T-helper 9 cell (primary cell): ENCODE measurements around the gene KLK6.
"Not testable (repeated sequence)": the region's sequence is repeated elsewhere in the genome, so short reads cannot be mapped to it uniquely, and the experiment has no call there.

Experiments
- DNase-seq: peaks from one replicate; pipeline ENCODE4 v3.0.0-alpha.2; 2020

Gene KLK6

DNA sequence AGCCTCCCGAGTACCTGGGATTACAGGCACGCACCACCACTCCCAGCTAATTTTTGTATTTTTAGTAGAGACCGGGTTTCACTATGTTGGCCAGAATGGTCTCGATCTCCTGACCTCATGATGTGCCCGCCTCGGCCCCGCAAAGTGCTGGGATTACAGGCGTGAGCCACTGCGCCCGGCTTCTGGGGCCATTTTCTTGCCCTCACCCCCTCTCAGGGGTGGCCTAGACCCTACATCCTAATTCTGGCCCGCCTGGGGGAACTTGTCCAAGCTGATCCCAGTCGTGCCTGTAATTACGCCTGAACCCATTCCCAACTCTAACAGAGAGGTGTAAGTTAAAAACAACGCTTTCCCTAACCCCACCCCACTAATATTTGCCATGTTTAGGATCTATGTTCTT is 15.0 kb upstream of the KLK6 start:
- not testable (repeated sequence) for DNase-seq

DNA sequence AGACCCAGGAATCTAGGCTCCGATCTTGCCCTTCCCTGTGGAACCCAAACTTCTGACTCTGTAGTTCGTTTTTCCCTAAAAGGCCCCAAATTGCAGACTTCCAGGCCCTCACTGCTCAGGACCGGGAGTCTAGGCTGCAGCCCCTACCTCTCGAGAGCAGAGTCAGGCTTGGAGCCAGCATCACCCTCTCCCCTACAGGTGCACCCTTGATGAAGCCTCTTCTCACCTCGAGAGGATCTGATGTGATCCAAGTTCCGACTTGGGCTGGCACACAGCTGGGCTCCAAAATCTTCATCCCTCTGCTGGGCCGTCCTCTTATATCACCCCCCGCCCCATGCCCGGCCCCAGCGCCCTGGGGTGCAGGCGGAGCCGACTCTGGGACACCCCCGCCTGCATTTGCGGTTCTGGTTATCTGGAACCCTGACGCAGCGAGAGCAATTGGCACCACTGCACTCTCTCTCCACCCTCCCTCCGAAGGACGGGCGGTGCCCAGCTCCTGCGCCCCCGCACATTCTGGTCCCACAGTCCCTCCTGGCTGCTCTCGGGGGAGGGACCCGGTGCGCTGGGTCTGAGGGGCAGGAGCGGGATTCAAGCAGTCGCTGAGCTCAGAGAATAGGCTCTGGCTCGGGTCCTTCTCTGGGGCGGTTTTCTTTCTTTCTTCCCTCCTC is 14.4 kb upstream of the KLK6 start, which contains the start of gene KLK7:
Gene KLK7, minus strand, starts transcription at position 293 of the 668 bp plus-strand sequence. CDS start 1,518 bp downstream, outside the sequence.
- DNase-seq, result no peak

DNA sequence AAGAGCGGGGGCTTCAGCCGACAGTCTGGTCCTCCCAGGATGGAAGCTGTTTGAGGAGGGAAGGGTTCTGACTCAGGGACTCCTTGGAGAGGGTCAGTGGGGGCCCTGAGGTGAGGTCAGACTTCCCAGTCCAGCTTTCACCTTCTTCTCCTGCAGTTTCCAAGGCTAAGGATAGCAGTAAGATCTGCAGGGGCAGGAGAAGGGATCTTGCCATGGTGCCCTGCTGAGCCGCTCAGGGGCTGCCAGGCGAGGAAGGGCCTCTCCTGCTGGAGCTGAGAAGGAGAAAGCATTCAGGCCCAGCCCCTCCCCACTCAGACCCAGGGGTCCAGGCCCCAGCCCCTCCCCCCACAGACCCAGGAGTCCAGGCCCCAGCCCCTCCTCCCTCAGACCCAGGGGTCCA is 12.8 kb upstream of the KLK6 start:
- DNase-seq, result no peak

DNA sequence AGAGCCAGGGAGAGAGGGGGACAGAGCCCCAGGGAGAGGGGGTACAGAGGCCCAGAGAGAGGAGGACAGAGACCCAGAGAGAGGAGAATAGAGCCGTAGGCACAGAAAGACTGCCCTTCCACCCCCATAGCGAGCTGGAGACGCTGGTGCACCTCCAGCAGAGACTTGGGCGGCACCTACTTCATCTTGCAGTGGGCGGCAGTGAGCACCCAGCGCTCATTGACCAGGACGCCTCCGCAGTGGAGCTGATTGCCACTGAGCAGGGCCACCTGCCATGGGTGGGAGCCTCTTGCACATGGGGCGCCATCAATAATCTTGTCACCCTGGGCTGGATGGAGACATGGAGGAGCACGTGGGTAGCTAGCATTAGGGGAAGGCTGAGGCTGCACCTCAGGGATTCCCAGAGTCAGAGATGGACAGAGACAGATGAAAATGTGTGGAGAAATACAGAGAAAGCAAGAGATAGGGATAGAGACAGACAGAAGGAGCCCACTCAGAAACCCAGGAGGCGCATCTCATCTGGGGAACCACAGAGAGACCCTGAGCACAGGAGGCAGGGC is 12.3 kb upstream of the KLK6 start:
- DNase-seq, result no peak

DNA sequence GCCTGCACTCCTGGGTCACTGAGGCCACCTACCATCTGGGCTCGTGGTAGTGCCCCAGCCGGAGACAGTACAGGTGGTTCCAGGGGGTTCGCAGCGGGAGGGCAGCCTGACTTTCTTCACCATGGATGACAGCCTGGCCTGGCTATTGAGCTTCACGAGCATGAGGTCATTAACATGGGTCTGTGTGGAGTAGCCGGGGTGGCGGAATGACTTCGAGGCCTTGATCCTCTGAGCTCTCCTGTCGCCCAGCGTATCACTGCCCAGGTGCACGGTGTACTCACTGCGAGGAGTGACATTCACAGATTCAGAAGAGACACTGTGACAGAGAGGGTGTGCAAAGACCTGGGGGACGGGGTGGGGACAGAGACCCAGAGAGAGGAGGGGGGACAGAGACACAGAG is 10.8 kb upstream of the KLK6 start:
- no peak for DNase-seq

DNA sequence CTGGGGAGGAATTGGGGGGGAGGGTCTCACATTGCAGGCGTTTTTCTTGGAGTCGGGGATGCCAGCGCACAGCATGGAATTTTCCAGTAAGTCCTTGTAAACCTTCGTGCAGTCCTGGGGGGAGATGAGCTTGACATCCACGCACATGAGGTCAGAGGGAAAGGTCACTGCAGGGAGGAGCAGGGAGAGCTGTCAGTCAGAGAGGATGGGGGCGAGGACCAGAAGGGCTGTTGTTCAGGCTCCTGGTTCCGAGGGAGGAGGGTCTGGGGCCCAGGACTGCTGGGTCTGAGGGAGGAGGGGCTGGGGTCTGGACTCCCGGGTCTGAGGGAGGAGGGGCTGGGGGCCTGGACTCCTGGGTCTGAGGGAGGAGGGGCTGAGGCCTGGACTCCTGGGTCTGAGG is 10.4 kb upstream of the KLK6 start:
- DNase-seq, result no peak

DNA sequence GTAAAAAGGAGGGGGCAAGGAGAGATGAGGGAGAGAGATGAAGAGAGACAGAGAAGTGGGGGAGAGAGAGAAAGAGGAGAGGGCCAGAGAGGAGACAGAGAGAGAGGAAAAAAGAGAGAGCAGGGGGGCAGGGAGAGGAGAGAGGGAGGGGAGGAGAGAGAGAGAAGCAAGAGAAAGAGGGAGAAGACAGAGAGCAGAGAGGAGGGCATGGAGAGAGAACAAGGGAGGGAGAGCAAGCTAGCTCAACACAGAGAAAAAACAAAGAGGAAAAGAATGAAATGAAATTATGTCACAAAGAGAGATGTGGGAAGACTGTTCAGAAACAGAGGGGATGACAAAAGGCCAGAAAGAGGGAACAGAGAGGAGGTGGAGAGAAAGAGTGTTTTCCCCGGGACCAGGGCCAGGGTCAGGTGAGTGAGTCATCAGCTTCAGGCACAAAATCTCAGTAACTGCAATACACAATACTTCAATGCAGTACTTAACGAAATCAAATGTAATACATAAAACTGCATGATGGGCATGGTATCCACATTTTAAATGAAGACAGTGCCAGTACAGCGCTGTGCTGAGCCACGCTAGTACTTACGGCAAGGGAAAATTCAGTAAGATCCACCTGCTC is 9.5 kb upstream of the KLK6 start:
- DNase-seq, result no peak

DNA sequence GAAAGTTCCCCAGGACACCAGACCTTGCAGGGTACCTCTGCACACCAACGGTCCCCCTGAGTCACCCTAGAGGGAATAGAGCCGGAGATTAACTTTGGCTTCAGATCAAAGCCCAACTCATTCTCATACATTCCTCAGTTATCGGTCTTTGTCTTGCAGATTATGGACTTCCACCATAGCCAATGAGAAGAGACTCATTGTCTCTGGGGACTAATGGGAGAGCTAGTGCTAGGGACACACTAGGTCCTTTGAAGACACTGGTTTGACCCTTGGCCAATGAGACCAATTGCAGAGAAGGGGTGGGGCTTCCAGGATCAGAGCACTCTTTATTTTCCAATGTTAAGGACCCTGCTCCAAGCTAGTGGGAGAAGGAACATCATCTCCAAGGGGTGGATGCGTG is 8.2 kb upstream of the KLK6 start:
- no peak for DNase-seq

DNA sequence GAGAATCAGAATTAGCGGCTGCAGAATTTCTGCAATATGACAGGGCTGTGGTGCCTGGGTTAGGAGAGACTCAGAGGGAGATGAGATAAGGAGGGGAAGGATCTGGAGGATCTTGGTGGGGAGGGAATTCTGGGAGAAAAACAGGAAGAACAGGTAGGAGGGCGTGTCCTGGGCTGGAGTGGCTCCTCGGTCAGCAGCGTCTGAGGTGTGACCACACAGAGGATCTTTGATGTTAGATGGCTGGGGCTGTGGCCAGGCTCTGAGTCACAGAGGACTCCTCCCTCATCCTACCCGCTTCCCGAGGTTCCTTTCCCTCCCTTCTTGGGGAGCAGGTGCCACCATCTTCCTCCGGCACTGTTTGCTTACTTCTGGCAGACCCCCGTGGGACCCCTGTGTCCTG is 6.4 kb upstream of the KLK6 start:
- DNase-seq, result no peak

DNA sequence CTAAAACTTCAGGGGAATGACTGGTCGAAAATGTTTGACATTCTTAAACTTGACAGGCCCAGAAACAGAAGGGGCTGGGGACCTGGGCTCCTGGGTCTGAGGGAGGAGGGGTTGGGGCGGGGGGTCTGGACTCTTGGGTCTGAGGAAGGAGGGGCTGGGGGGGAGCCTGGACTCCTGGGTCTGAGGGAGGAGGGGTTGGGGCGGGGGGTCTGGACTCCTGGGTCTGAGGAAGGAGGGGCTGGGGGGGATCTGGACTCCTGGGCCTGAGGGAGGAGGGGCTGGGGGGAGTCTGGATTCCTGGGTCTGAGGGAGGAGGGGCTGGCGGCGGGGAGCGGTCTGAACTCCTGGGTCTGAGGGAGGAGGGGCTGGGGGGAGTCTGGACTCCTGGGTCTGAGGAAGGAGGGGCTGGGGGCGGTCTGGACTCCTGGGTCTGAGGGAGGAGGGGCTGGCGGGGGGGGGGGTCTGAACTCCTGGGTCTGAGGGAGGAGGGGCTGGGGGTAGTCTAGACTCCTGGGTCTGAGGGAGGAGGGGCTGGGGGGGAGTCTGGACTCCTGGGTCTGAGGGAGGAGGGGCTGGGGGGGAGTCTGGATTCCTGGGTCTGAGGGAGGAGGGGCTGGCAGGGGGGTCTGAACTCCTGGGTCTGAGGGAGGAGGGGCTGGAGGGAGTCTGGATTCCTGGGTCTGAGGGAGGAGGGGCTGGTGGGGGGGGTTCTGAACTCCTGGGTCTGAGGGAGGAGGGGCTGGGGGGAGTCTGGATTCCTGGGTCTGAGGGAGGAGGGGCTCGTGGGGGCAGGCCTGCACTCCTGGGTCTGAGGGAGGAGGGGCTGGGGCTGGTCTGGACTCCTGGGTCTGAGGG is 5.5 kb upstream of the KLK6 start:
- DNase-seq, result no peak

DNA sequence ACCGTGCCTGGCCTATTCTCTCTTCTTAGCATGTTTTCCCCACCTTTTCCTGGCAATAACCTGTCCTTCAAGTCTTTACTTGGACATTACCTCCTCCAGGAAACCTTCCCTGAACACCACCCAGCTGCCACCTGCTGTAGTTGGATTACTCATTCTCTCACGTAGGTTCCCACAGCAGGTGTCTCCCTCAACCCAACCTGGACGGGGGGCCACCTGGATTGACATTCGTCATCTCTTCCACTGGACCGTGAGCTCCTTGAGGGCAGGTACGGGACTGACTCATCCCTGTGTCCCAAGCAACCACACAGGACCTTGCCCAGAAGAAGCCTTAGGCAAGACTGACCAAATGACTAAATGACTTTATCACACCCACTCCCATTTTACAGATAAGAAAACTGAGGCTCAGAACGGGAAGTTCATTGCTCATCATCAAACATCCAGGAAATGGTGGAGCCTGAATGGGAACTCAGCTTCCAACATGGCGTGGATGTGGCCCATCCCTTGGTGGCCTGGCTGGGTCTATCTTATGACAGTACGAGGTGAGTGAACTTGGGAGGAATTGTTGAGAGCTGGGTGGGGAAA is 3.5 kb upstream of the KLK6 start:
- DNase-seq, result no peak

DNA sequence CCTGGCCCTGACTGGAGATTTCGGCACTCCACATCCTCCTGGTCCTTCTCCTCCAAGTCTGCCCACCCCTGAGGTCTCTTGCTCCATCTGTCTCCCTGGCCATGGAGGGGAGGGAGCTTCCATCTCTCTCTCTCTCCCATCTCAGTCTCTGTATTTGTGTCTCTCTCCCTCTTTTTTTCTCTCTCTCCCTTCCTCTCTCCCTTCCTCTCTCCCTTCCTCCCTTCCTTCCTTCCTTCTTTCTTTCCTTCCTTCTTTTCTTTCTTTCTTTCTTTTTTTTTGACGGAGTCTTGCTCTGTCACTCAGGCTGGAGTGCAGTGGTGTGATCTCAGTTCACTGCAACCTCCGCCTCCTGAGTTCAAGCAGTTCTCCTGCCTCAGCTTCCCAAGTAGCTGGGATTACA is 419 bp upstream of the KLK6 start:
- DNase-seq, result not testable (repeated sequence)

DNA sequence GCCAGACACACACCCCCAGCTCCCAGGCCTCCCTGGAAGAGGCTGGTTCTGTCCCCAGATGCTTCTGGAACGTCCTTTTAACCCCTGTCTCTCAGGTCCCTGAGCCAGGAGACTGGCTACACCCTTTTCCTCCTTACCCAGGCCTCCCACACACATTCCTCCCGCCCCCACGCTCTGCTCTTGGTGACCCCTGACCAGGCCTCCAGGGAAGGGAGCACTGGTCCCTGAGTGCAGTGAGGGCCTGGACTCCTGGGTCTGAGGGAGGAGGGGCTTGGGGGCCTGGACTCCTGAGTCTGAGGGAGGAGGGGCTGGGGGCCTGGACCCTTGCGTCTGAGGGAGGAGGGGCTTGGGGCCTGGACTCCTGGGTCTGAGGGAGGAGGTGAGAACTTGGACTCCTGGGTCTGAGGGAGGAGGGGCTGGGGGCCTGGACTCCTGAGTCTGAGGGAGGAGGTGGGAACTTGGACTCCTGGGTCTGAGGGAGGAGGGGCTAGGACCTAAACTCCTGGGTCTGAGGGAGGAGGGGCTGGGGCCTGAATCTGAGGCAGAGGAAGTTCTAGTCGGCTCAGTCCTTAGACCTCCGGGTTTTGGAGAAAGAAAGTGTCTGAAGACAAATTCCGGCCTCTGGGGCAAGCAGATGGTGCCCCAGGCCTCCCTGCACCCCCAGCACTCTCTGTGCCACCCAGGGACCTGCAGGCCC is 527 bp downstream of the KLK6 start:
- no peak for DNase-seq

DNA sequence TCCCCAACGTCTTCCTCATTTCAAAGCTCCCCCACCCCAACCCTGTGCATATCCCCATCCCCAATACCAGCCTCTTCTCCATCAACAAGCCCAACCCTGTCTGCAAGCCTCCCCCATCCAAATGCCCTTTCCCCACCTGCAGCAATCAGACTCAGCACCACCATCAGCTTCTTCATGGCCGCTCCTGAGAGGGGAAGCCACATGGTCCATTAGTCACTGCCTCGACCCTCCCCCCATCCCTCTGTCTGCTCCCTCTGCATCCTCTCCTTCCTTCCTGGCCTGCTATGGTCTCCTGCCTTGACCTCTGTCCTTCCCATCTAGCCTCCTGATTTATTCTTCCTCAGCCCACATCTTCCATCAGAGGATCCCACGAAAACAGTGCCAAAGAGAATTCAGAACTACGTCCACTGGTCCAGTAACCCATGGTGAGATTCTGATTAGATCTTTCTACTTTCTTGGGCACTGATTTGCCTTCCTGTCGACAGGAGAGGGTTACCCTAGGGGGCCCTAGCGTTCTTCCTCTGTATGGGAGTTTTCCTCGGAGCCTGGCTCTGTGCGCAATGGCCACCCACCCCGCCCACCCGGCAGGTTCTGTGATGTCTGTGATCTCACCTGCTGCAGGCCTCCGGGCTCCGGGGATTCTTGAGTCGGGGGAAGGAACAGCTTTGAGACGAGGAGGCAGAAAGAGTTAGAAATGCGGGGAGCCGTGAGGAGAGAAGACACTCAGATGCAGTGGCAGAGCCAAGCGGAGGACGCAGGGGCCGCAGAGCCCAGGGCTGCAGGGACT is 1.3 kb downstream of the KLK6 start:
- DNase-seq, result no peak

DNA sequence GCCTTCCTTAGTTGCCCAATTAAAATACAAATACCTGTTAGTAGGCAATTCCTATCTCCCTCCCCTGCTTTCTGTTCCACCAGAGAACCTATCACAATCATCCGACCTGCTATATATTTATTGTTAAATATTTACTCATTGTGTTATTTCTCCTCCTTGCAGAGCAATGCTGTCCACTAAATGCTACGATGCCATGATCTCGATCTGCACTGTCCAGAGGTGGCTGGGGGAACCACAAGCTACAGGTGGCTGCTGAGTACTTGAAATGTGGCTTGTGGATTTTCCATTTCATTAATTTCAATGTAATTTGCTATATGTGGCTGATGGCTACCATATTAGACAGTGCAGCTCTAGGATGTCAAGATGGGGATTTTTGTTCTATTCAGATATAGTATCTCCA is 5.1 kb downstream of the KLK6 start:
- no peak for DNase-seq

DNA sequence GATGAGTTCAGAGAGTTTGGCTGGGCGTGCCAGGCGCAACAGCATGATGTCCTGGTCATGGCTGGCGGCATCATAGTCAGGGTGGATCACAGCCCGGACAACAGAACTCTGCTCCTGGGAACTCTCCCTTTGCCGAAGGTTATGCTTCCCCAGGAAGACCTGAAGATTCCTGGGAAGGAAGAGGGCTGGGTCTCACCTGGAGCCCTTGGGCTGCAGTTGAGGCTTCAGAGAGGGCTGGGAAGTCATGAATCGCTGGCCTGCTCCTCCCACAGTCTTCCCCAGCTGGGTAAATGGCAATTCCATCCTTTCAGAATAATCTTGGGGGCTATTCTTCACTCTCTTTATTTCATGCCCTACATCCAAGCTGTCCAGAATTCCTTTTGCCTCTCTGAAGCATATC is 6.0 kb downstream of the KLK6 start:
- no peak for DNase-seq

DNA sequence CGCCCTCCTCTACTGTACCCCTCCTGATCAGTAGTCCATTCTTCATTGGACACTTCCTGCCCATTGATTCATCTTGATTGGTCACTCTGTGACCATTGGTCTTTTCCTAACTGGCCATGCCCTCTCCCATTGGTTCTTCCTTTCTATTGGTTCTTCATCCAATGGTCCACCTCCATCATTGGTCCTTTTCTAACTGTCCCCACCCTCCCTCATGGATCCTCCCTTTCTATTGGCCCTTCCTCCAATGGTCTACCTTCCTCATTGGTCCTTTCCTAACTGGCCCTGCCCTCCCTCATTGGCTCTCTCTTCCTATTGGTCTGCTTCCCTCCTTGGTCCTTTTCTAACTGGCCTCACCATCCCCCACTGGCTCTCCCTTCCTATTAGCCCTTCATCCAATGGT is 7.1 kb downstream of the KLK6 start:
- no peak for DNase-seq

DNA sequence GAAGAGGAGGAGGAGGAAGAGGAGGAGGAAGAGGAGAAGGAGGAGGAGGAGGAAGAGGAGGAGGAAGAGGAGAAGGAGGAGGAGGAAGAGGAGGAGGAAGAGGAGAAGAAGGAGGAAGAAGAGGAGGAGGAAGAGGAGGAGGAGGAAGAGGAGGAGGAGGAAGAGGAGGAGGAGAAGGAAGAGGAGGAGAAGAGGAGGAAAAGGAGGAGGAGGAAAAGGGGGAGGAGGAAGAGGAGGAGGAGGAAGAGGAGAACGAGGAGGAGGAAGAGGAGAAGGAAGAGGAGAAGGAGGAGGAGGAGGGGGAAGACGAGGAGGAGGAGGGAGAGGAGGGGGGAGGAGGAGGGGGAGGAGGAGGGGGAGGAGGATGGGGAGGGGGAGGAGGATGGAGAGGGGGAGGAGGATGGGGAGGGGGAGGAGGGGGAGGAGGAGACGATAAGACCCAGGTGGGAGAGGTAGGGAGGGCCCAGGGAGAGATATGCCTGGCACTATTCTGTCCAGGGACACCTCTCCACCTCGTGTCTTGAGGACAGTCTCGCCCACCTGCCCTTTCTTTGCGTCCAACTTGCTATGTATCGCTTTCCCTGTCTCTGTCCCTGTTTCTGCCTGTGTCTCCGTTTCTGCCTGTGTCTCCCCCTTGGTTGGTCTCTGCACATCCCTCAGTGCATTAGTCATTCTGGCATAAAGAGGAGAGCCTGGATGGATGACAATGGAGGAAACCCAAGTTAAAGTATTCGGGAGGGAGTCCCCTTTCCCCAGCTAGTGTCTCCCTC is 9.5 kb downstream of the KLK6 start:
- DNase-seq, result no peak

DNA sequence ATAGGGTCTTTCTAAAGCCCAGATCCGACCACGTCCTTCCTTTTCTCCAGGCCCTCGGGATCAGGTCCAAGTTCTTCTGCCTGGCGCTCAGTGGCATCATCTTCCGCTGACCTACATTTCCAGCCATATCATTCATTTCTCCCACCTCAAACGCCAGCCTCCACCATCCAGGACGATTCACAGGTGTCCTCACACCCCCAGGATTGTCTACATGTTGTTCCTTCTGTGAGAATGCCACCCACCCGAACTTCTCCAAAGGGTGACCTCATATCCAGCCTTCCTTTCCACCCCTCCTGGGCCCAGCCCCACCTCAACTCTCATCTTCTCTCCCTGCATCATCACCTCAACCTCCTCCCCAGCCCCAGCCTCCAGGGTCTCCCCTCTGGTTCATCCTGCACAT is 11.8 kb downstream of the KLK6 start:
- DNase-seq, result no peak

DNA sequence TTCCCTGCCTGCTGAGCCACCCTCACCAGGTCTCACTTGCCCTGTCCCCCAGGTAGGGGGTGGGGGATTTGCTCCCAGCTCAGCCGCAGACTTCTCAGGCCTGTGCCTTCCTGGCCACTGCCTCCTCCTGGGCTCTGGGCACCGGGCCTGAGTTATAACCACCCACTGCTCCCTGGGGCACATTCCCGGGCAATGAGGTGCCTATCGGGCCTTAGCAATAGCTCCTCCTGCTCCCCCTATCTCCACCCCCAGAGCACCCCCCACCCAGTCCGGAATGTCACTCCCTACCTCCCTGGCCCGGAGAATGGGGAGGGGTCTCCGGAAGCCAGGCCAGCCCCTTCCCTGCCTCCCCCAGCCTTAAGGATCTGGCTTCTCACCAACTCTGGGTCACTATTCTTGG is 16.5 kb downstream of the KLK6 start, which contains the start of gene KLK5:
Gene KLK5, minus strand, starts transcription at position 129 of the 400 bp plus-strand sequence. CDS start 381 bp downstream, outside the sequence.
- no peak for DNase-seq

DNA sequence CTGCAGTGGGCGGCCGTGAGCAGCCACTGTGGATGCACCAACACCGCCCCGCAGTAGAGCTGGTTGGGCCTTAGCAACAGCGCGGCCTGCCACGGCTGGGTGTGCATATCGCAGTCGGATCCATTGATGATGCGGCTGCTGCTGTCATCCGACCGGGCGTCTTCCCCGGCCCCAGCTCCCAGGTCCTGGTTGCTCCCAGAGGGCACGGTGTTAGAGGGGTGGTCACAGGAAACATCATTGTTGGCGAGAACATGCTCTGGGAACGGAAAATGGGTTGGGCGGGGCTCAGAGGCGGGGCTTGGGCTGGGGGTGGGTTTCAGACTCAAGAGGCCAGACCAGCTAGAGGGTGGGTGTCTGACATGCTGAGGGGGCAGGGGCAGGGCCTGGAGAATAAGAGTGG is 19.5 kb downstream of the KLK6 start:
- no peak for DNase-seq
